HG03469 (cell line): ENCODE results near the gene TBC1D16.

Experiments used
- ATAC-seq: cut with Tn5 transposase; IDR thresholded peaks from one replicate; pipeline ENCODE4 v1.9.1; 2021; ENCODE audit warnings: mild to moderate bottlenecking, moderate library complexity, moderate number of reproducible peaks; ENCODE audit not compliant: unreplicated experiment

The TBC1D16 gene

DNA sequence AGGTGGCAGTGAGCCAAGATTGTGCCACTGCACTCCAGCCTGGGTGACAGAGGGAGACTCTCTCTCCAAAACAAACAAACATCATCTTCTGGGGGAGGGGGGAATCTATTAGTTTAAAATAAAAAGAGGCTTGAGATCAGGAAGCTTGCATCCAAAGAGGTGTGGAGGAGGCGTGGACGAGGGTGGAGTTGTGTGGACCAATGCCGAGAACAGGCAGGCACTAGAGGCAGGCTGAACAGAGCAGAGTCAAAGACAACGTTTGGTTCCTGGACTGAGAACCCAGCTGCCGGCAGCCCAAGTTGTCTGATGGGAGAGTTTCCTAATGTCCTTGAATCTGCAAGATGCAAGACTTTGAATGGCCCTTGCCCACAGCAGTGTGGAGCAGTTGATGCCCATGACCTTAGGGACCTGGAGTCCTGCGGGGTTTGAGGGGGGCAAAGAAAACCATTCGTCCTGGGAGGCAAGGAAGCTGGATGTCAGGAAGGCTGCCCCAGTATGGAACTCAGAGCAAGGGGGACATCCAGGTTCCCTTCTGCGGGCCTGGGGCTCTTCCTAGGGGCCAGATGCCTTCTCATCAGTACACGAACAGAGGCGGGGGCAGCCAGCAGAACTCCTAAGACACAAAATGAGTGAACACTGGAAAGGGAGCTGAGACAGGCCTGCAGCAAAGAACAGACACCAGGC is 9.2 kb downstream of the TBC1D16 start:
- no peak for ATAC-seq

DNA sequence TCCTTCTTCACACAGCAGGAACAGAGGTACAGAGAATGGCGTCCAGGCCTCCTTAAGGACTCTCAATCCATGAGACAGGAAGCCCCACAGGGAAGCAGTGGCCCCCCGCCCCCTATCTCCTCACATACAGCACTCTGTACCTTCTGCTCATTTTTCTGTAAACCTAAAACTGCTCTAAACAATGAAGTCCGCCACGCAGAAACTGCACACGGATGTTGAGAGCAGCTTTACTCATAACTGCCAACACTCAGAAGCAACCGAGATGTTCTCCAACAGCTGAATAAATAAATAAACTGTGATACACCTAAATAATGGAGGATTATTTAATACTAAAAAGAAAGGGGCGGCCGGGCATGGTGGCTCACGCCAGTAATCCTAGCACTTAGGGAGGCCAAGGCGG is 9.9 kb downstream of the TBC1D16 start:
- no peak for ATAC-seq

DNA sequence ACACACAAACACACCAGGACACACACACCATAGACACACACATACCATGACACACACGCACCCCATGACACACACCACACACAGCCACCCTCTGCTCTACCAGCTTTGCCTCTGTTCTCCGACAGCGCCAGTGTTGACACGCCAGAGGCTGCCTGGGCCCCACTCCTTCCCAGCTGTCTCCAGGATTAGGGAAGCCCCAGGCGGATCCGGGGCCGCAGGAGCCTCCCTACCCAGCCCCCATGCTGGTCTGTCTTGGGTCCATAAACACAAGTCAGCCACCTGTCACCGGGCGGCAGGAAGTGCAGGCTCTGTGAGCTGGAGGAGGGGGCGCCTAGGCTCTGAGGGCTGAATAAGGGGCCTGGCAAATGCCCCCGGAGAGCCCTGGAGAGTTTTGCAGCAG is 10.5 kb downstream of the TBC1D16 start:
- no peak for ATAC-seq

DNA sequence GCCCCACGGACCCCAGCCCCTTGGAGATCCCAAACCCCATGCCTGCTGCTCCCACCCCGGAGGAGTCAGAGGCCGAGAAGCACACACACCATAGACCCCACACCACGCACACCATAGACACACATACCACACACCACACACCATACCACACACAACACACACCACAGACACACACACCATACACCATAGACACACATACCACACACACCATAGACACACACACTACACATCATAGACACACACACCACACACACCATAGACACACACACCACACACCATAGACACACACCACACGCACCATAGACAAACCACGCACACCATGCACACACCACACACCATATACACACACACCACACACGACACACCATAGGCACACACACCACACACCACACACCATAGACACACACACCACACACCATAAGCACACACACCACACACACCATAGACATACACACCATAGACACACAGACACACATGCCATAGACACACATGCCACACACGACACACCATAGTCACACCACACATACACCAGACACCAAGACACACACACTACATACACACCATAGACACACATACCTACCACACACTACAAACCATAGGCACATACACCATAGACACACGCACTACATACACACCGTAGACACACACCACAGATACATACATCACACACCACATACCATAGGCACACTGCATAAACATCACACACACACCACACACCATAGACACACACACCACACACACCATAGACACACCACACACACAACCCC is 11.3 kb downstream of the TBC1D16 start:
- ATAC-seq = no peak

DNA sequence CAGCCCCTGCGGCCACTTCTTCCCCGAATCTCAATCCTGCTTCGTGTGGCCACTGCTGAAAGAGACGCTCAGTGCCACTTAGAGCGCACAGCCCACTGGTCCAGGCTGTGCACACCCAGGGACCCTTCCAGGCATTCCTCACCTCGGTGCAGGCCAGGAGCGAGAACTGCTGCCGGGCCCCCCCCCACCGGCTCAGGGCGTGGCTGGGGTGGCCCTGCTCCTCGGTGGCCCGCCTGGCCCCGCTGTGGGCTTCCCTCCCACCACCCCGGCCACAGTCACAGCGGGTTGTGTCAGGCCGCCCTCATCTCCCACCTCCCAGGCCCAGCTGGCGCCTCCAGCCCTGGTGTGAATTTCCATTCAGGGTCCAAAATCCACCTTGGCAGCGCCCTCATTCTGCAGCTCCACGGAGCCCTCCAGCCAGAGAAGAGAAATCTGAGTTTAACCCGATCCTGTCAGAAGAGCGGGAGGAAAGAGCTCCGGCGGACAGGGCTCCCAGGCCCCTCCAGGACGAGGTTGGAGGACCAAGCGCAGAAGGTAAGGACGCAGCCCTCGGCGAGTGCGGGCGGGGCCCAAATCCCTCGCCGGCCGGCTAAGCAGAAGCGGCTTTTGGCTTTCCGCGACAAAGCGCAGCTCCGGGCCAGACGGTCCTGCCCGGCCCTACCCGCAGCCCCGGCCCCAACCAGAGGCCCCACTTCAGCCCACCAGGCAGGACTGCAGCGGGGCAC is 12.0 kb downstream of the TBC1D16 start:
- ATAC-seq = no peak

DNA sequence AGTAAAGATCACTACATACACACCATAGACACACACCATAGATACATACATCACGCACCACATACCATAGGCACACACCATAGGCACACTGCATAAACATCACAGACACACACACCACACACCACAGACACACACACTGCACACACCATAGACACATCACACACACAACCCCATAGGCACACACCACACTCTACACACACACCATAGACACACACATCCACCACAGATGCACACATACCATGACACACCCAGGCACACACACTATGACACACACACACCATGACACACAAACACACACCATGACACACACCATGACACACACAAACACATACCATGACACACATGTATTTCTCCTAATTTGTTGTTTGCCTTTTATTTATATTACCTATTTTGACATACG is 14.1 kb downstream of the TBC1D16 start:
- no peak for ATAC-seq

DNA sequence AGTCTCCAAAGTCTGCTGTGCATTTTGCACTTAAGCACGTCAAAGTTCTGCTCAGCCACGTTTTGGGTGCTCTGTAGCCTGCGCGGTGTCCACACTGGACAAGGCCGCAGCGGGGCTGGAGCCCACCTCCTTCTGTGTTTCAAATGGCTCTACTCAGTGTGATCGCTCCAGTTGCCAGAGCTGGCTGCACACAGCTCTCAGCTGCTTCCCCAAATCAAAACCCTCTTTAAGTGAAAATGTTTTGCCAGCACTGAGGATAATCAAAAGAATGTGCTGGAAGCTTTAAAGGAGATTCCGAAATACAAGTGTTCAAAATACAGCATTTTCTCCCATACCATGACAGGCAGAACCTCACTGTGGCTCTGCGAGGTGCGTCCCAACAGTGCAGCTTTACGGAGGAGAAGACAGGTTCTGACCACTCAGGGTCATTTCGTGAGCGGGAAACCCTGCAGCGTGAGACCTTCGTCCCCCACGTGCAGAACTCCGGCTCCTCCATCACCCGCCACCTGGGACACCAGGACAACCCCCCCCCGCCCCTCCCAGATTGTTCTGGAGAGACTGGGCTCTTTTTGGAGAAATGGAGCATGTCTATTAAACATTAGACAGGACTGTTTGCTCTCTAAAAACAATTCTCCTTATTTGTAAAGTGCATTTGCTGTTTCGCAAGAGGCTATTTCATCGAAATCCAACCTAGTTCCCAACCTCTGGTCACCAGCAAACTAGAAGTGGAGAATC is 16.6 kb downstream of the TBC1D16 start:
- no peak for ATAC-seq

DNA sequence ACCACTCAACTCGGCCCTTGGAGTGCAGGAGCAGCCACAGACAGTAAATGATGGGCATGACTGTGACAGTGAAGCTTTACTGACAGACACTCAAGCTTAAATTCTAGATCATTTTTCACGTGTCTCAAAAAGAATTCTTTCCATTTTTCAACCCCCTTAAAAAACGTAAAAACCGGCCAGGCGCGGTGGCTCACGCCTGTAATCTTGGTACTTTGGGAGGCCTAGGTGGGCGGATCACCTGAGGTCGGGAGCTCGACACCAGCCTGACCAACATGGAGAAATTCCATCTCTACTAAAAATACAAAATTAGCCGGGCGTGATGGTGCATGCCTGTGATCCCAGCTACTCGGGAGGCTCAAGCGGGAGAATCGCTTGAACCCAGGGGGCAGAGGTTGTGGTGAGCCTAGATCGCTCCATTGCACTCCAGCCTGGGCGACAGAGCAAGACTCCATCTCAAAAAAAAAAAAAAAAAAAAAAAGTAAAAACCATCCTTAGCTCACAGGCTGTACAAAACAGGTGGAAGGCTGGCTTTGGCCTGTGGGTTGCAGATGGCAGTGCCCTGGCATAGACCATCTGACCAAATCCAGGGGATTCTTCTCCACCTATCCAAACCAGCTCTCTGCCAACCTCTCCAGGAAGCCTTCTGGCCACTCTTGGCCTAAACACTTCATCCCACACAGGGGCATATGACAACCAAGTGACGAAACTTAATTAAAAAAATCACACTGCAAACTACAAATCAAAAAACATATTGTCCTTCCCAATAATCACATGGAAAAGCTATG is 18.3 kb downstream of the TBC1D16 start:
- ATAC-seq = no peak

DNA sequence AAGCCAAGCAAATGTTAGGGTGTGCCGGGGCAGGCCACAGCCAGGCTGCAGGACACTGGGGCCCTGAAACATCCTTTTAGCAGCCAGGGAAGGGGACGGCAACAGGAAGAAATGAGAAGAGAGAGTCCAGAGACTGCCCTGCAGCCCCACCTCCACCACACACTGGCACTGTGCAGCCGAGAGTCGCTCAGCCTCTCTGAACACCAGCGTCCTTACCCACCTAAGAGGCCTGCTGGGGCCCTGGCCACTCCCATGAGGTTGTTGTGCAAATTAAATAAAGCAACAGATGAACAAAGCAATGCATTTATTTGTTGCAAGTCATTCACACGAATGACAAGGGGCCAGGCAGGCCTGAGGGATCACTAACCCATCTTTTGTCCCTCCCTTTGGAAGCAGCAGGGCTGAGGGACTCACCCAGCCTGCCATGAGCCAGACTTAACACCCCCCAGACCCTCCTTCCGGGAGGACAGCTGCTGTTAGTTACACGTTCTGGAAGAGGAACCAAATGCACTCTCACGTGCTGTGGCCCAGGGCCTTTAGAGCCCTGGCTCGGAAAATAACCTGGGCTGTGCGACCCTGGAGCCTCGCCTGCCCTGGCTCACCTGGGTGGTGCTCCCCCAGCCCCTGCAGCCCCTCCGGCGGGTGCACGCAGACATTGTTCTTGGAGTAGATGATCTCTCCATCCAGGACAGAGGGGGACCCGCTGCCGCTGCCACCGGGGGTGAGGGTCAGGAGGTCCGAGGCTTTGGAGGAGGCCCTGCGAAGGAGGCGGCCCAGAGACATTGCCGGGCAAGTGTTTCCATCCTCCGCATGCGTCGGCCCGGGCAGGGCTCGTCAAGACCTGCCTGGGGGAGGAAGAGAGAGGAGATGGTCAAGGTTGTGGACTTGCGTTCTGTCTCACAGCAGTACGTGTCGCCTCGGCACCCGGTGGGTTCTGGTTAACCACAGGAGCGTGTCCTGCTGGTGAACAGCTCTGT is 22.6 kb downstream of the TBC1D16 start:
- no peak for ATAC-seq

DNA sequence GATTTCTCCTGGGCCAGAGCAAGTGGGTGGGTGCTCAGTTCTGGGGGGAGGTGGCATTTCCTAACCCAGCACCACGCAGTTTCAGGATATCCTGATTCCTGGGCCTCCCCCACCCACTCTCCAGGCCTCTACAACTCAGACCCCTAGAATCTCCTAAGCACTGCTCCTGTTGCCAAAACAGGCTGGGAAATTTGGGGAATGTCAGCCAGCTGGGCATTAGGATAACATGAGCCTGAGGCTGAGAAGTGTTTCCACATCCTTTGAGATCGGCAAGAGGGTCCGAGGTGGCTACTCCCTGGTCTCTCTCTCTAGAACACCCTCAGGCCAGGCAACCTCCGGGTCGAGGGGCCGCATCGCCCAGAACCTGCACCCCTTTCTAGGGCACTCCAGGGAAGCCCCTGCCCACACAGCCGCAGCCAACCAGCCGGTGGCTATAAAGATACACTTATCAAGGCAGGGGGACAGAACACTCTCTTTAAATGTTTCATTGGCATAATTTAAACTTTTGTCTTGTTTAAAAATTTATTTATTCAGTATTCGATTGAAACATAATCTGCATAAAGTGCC is 23.6 kb downstream of the TBC1D16 start:
- ATAC-seq = no peak

DNA sequence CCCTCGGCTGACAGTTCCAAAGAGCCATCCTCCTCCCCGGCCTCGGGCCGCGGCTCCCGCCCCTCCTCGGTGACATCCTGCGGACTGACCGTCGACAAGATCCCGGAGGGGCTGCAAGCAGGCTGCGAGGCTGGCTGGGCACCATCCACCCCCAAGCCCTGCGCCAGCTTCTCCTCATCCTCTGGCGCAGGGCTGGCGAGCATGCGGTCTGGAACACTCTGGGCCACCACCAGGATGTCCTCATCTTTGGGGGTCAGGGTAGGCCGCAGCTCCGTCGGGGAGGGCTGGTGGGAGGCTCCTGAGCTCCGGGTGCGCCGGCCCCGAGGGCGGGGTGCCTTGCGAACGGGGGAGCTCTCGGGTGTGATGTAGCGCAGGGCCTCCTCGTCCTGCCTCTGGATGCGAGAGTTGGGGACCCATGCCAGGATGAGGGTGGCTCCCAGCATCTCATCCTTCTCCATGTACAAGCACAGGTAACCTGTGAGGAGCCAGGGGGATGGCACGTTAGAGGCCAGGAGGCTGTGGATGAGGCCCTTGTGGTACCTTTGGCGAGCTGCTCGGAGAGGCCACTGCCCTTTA is 25.3 kb downstream of the TBC1D16 start:
- ATAC-seq = no peak

DNA sequence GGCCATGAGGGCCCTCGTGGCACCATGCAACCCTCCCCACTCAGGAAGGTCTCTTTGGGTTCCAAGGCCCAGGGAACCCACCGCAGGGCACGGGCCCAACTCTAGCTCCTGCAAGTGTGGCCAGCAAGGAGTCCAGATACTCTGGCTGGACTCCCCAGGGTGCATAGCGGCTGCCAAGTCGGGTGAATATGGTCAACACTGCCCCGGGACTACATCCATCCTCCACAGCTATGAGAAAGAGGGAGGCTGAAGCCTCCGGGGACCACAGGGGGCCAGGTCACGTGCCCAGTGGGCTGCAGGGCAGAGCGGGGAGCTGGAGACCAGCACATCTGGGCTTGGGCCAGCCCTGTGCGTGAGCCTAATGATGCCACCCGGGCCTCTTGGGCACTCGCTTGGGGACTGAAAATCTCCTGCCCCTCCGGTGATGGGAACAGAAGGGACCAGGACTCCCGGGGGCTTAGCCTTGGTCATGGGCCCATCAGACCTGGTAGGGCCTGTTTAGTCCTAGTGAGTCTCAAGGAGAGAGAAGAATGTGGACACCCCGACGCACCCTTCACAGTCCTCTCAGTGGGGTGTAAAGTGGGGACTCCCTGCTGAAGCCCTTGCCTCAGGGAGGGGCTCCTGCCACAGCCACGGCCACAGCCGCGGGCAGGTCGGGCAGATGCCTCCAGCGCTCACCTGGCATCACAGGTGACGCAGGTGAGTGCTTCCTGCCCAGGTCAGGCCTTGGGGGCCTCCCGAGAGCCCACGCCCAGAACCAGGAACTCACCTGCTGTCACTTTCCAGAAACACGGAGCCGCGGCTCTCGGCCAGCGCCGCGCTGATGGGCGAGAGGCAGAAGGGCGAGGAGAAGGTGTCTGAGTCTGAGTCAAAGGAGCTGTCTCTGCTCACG is 26.0 kb downstream of the TBC1D16 start:
- no peak for ATAC-seq

DNA sequence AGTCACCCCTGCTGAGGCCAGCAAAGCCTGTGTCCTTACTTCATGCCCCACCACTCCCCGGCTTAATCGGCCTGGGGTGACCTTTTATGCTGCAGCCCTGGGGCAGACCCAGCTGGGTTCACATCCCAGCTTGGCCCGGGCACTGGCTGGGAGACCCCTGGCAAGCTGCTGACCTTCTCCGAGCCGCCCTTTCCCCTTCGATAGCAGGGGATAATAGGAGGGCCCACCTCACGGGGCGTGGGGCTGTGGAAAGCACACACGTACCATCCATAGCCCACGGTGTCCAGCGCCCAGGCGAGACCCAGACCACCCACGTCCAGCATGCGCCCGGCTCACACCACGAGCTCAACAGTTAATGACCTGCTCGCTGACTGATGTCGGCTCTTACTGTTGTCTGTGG is 26.8 kb downstream of the TBC1D16 start:
- no peak for ATAC-seq

DNA sequence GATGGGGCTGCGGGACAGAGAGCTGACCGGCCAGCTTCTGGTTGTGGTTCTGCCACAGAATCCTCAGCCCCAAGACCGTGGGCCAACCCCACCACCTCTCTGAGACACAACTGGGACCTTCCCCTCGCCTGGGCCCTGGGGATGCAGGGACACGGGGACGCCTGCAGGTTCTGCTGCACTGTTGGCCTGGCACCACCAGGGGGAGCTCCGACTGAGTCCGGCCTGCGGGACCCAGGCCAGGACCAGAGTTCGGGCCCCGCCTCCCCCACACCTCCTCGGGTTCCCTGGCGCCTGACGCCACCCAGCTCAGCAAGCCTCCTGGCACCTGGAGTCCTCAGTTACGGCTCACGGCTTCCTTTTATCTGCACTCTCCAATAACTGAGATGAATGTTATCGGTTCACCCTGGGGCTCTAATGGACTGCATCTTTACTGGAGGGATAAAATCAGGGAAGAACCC is 27.3 kb downstream of the TBC1D16 start:
- ATAC-seq = no peak

DNA sequence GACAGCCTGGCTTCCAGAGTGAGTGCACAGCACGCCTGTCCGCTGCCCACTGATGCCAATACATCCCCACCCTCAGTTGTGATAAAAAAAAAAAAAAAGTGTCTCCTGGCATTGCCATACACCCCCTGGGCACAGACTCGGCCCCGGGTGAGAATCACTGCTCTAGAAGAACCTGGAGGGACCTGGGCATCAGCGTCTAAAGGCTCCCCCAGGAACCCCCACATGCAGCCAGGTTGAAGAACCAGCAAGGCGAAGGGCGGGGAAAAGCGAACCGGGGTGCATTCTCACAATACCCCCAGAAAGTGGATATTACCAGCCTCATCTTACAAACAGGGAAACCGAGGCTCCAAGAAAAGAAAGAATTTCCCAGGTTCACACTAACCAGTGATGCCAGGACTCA is 27.7 kb downstream of the TBC1D16 start:
- no peak for ATAC-seq

DNA sequence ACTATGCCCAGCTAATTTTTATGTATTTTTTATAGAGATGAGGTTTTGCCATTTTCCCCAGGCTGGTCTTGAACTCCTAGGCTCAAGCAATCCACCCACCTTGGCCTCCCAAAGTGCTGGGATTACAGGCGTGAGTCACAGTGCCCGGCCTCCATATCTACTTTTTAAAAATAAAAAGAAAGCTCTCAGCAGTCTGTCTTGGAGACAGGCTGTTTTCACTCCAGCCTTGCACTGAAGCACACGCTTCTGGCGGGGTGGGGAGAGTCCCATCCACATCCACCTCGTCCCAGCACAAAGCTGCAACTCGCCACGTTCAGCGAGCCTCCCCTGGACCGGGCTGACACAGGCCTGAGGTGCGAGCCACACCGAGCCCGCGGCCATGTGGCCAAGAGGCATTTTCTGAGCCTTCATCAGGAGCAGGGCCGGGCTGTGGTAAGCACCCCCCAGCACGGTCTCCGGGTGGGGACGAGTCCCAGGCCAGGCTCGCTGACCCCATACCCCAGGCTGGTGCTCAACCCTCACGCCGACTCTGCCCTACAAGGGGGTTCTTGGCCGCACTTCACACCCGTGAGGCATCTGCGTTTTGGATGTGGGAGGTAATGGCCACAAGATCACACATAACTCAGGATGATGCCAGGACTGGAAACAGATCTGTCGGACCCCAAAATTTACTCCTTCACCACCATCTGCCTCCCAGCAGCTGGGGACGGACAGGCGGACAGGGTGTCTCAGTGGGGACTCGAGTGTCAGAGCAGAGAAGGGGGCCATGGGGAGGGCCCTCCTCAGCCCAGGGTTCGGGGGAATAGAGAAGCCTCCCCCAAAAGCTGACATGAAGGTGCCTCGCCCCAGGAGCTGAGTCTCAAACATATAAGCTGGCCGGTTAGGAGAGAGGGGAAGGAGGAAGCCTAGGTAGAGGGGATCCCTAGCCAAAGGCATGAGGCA is 28.6 kb downstream of the TBC1D16 start:
- no peak for ATAC-seq
